Skin of body (tissue), 2 donors: ENCODE data around the gene MYO3A. TPM values are rescaled to one million over a fixed set of nuclear protein-coding genes. Genes with fewer than 3 reads are reported as not detected.

ENCODE experiments used
- DNase-seq: peaks from one replicate; lab custom pipeline; 2025; lab: John Stamatoyannopoulos, UW
- total RNA-seq: library from RNA; depleted of rRNA; stranded (reverse); fragments of >200 nt; gene quantifications from one replicate; pipeline ENCODE4 v1.2.3, GENCODE V29; 2014

Gene MYO3A, protein sequence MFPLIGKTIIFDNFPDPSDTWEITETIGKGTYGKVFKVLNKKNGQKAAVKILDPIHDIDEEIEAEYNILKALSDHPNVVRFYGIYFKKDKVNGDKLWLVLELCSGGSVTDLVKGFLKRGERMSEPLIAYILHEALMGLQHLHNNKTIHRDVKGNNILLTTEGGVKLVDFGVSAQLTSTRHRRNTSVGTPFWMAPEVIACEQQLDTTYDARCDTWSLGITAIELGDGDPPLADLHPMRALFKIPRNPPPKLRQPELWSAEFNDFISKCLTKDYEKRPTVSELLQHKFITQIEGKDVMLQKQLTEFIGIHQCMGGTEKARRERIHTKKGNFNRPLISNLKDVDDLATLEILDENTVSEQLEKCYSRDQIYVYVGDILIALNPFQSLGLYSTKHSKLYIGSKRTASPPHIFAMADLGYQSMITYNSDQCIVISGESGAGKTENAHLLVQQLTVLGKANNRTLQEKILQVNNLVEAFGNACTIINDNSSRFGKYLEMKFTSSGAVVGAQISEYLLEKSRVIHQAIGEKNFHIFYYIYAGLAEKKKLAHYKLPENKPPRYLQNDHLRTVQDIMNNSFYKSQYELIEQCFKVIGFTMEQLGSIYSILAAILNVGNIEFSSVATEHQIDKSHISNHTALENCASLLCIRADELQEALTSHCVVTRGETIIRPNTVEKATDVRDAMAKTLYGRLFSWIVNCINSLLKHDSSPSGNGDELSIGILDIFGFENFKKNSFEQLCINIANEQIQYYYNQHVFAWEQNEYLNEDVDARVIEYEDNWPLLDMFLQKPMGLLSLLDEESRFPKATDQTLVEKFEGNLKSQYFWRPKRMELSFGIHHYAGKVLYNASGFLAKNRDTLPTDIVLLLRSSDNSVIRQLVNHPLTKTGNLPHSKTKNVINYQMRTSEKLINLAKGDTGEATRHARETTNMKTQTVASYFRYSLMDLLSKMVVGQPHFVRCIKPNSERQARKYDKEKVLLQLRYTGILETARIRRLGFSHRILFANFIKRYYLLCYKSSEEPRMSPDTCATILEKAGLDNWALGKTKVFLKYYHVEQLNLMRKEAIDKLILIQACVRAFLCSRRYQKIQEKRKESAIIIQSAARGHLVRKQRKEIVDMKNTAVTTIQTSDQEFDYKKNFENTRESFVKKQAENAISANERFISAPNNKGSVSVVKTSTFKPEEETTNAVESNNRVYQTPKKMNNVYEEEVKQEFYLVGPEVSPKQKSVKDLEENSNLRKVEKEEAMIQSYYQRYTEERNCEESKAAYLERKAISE (N-terminal part only)
- total RNA-seq: 2.3 TPM

DNA sequence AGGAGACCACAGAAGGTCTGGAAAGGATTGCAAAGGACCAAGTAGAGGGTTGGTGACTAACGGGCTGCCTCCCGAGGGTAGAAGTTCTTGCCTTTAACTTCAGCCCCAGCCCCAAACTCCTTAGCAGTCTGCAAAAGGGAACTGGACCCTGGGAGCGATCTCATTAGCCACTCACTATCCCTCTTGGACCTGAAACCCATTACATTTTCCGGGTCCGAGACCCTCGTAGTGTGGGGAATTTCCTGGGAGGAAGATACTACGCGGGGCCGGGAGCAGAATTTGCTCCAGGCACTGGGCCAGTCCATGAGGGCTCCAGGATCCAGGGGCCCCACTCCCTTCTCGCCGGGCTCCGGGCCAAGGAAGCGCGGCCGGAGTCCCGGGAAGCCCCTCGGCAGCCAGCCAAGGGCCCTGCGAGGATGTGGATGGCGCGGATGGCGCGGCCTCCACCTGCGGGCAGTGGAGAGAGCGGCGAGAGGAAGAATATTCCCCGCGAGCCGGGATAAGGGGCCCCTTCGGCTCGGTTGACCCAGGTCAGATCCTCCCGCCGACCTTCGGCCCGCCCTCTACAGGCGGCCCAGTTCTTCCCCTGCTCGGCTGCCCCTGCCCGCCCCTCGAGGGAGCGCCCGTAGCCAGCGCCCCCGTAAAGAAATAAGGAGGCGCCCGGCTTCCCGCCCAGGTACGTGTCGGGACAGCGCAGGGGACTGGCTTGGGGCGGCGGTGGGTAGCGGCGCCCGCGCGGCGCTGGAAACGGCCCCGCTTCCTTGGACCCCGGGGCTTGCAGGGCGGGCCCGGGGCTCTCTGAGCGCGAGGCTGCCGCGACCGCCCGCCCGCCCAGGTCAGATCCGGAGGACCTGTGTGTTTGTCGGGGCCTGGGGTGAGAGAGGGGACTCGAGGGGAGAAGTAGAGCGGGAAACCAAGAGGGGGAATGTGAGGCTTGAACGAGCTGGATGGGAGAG lies at the start of gene MYO3A:
Gene MYO3A, plus strand, starts transcription at position 577 of the 956 bp plus-strand sequence. CDS start 17,882 bp downstream, outside the sequence.
- no peak for DNase-seq

DNA sequence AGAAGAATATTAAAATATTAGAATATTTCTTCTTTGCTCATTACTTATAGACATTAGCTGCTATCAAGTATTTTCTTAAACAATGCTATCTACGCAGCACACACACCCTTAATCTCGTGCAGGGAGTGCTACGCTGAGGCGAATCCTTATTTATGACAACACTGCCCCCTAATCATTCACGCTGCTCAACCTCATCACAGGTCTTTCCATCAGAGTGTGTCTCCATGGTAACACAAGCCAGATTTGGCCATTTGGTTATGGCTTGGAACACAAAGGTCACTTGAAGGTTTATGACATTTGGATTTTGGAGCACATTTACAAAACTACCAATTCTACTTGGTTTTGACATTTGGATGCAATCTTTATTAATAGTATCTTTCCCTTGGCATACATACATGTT lies 45.4 kb upstream of the MYO3A start:
- DNase-seq: no peak

DNA sequence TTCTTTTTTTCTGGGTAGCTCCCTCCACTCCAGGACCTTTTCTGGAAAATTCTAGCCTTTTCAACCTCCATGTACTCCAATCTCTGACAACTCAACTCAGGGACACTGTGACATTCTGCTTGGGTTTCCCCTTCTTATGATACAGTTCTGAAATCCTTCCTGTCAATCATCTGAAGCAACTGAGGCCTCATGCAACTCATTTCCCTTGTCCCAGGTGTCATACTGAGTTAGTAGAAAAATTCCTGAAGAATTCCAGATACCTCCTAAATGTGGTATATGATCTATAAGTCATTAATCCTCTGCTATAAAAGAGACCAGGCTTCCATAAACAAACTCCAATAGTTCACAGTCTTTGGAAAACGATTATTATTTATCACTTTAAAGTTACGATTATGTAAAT lies 43.0 kb upstream of the MYO3A start:
- DNase-seq: no peak

DNA sequence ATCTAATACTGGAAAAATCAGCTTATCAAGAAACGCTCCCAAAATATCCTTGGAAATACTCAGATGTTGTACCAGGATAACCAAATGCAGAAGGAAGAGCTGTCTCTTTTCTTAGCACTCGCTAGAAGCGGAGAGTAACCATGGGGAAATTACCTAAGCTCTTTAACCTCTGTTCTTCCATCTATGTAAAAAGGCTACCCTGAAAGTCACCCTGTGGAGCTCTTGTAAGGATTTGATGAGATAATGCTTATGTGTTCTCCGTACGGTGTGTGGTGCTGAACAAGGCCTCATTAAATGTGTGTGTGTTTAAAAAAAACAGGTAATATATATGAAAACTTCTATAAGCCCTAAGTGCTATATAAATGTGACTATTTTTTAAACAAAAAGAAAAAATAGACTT lies 38.2 kb upstream of the MYO3A start:
- DNase-seq: no peak

DNA sequence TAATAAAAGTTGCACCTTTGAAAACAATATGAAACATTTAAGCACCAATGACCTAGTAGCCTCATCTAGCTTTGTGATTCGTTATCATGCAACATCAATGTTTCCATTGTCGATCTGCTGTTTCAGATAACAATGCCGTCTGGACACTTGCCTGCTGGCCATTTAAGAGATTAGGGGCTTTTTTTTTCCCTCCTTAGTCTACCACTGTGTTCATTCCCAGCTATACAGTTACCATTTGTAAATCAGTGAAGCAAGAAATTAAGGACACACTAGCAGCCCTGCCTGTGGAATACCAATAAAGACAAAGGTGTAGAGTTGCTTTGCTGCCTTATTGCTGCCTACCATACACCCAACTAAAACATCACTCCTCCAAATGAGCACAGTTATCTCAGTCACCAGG lies 37.6 kb upstream of the MYO3A start:
- no peak for DNase-seq

DNA sequence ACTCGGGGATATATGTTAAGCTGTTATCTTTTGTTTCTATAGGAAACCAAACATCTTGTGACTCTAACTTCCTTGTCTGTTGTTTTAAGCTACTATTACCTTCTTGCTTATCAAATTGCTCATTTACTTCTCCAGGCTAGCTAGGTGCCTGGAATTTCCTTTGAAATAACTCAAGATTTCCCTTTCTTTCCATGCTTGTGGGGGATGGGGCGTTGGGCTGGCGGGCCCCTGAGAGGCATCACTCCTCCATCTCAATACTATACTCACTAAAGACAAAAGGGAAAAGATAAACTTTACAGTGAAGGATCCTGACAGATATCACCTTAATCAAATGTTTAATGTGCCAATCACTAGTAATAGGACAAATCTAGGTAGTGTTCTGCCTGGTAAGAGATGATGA lies 34.7 kb upstream of the MYO3A start:
- no peak for DNase-seq

DNA sequence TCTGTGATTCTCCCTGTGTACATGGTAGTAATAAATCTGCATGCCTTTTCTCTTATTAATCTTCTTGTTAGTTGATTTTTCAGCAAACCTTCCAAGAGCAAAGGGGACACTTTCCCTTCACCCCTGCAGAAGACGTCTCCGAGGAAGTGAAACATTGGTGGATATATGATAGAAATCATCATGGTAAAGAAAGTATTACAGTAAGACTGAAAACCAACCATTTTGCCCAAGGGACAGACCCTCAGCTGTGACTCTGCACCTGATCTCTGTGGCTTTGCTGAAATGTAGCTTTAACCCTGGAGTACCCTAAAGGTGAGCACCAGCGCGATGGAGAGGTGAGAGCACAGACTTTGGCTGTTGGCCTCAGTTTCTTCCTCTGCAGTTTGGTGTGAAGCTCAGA lies 32.8 kb upstream of the MYO3A start:
- DNase-seq: no peak

DNA sequence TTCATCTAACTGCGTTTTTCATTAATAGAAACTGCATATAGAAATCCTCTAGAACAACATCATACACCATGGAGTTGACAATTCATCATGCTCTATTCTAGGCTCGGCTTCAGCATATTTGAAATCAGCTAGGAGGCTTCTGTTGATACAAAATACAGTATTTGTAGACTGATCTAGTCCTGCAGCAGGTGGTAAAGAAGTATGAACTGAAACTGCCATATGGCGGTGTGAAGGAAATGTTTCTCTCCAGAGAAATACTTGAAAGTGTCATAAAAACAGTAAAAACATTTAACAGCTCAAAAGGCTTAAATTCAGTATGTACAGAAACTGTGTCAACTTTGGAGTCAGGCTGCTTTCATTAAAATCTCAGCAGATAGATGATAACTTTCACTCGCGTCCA lies 32.0 kb upstream of the MYO3A start:
- DNase-seq: no peak

DNA sequence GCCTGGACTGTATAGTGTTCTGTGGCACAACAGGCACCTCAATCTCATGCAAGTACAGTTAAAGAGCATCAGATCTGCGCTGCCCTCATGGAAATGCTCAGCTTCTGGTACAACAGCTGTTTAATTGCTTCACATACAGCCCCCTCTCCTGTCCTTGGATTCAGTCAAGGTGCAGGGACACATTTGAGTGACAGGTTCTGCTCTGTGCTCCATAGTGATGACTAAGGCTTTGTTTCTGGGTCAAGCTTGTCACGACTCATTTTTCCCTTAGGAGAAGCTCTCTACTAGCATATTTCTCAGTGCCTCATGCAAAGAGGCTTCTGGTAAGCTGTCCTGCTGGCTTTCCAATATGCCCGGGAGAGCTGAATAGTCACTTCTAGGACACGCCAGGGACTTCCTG lies 26.8 kb upstream of the MYO3A start:
- no peak for DNase-seq

DNA sequence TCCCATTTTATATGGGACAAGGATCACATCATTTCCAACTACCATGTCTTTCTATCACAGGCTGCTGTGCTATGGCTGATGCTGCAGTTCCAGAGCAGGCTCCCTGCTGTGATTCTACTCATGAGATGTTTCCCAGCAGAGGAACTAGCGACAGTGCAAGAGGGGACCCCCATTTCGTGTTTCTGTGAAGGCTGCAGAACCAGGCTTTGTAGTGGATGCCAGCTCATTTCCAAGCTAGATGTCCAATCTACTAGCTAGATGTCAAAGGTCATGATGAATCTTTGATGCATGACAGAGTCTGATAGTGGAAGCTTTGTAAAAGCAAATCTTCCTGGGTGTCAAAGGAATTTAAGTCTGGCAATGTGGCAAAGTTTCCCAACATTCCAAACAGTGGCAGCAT lies 21.2 kb upstream of the MYO3A start:
- DNase-seq: no peak

DNA sequence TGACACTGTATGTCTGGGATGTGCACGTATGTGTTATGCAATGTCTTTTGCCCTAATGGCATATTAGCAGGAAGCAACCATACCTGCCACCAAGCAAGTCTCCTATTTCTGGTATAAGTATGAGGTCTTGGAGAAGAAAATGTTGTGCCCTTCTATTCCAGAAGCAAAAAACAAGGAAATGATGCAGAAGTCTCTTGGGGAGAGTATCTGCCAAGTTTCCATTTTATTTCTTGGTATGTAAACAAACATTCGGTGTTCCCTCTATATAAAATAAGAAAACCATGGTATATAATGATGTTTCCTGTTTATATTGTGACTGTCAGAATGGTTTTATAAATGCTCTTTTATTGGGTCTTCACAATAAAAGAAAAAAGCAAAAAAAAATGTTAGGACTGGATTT lies 19.3 kb upstream of the MYO3A start:
- DNase-seq: no peak

DNA sequence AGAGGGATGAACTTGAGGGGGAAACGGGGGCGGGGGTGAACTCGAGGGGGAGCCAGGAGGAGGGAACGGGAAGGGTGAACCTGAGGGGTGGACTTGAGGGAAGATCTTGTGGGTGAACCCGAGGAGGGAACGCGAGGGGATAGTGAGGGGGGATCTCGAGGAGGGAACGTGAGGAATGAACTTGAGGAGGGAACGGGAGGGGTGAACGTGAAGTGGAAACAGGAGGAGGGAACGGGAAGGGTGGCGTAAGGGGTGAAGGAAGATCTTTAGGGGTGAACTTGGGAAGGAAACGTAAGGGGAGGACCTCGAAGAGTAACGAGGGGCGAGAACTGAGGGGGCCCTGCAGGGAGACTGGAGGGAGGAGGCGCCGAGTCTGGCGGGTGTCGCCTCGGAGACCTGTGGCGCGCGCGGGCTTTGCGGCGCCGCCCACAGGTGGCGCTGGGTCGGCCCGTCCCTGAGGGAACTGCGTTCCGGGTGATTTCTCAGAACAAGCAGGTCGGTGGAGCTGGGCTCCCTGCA lies 651 bp downstream of the MYO3A start:
- DNase-seq: no peak

DNA sequence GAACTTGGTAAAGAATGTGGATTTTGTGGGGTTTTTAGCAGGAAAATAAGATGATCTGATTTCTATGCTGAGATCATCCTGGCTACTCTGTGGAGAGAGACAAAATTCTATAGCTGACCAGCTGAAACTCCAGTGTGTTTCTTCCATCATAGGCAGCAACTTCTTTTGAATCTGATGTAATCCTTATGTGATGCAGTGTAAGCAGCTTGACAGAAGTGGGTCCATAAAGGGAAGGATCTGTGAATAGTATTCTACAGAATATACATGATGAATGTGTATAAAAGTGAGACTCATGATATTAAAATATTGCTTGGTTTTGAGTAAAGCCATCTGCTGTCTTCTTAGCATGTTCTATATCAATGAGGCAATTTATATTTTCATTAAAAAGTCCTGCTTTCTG lies 4.4 kb downstream of the MYO3A start:
- DNase-seq: no peak

DNA sequence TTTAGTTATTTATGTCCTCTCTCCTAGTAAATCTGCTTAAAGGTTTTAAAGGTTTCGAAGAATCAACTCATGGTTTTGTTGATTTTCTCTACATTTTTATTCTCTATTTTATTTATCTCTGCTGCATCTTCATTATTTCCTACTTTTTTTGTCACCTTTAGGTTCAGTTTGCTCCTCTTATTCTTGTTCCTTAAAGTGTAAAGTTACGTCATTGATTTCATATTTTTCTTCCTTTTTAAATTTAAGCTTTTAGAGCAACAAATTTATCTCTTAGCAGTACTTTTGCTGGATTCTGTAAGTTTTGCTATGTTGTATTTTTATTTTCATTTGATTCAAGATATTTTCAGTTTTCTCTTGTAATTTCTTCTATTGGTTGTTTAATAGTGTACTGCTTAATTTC lies 10.7 kb downstream of the MYO3A start:
- DNase-seq: no peak

DNA sequence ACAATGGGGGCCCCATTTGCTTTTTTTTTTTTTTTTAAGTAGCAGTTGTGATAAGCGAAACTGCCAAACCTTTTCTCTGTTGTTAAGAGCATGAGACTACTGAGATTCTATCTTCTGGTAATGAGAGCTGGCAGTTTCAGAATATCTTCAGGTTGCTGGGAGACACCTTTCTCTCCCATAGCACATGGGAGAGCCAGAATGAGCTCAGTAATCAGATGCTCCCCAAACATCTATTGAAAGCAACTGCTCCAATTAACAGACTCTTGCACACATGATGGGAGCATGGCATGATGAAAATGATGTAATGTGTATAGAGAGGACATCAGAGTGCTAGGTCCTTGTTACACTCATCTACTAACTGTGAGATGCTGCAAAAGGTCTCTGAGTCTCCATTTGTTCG lies 18.8 kb downstream of the MYO3A start:
- DNase-seq: no peak

DNA sequence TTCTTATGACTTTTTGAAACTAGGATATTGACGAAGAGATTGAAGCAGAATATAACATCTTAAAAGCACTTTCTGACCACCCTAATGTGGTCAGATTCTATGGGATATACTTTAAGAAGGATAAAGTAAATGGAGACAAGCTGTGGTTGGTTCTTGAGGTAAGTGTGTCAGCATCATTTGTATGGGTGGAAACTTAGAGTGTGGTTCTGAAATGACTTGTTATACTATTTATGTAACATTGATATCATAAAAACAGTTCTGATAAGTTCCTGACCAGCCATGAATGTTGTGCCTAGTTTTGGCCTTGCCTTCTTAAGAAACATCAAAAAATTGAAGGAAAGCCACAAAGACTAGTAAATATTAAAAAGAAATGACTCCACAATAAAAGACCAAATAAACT lies 20.8 kb downstream of the MYO3A start:
- DNase-seq: no peak

DNA sequence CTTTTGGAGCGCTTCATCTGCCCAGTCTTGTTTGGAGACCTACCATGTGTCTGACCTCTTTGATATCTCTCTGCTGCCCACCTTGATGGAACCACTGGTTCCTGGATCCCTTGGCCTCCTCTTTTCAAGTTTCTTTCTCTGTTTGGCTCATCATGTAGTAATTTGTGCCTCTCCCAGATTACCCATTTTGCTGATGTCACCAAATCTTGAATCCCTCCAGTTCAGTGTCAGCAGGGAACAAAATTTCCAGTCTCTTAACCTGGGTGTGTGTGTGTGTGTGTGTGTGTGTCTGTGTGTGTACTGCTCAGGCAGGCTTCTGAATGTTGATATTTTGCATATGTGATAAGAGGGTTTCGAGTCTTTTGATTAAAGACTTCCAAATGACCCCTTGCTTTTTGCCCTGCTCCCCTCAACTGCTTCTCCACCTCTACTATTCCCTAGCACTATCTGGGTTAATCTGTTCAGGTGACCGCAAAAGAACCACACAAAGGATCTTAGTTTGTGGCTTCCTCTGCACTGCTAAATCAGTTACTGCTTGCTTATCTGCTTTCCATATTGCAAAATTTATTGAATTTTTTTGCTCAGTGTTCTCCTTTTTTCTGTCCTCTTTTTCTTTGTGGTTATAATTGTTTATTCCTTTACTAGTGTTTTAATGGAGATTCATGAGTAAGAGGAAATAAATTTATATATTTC lies 25.7 kb downstream of the MYO3A start:
- no peak for DNase-seq

DNA sequence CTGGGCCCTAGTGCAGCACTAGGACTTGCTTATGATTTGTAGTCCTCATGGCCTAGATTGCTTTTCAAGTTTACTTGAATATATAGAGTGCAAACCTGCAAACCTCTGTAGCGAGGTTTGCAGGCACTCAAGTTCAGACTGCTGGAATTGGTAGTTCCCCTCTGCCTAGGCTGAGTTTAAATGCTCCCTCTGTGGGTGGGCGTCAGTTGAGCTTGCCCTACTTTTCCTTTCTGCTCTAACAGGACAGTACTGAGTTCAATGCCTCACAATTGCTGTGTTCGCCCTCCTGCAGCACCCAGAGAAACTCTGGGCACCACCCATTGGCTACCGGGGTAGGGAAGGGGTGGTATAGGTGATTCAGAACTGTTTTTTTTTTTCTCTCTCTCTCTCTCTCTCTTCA lies 31.6 kb downstream of the MYO3A start:
- no peak for DNase-seq

DNA sequence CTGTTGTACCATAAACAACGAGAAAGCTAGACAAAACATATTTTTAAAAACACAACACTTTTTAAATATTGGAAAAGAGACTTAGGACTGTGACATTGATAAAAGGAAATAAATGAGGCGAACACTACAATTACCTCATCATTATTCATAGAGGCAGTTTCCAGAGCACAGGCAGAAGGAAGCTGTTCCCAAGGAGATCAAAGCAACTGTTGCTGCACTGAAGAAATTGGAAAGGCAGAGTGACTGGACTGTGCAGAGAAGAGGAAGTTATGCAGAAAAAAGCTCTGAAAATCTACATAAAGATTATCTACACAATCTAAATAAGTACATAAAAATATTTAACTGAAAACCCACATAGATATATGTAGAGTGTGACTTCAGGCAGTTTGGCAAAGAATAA lies 32.8 kb downstream of the MYO3A start:
- no peak for DNase-seq

DNA sequence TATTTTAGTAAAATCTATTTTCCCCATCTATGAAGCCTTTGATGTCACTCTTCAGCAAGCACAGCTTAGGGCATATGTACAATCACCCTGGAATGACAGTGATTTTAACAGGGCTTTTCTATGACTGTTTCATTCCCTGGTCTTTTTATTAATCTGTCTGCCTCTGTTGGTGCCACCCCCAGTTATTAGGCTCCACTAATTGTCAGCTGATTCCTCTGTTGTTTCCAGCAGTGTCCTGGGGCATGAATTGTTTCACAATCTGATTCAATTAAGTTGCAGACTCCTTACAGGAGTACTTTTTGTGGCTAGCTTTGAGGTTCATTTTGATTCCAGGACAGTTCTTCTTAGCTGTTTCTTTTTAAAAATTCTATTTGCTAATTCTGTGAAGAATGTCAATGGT lies 38.6 kb downstream of the MYO3A start:
- no peak for DNase-seq
